ENCODE results near the gene RNF183.
"Not testable (repeated sequence)": the region's sequence is repeated elsewhere in the genome, so short reads cannot be mapped to it uniquely, and the experiment has no call there.

RNF183 gene

DNA sequence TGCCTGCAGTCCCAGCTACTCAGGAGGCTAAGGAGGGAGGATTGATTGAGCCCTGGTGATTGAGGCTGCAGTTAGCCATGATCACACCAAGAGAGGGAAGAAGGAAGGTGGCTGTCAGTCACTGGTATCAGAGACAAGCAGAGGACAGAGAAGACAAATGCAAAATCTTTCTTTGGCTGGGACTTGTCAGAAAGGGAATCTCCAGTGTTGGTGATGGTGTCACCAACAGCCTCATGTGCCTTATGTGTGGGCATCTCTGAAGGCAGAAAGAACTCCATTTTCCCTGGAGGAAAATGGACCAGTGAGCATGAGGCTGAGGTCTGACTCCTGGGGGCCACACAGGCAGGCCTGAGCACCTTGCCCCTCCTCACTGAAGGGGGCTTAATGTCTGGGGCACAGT, 12.1 kb upstream of the RNF183 start:
- no peak for DNase-seq

DNA sequence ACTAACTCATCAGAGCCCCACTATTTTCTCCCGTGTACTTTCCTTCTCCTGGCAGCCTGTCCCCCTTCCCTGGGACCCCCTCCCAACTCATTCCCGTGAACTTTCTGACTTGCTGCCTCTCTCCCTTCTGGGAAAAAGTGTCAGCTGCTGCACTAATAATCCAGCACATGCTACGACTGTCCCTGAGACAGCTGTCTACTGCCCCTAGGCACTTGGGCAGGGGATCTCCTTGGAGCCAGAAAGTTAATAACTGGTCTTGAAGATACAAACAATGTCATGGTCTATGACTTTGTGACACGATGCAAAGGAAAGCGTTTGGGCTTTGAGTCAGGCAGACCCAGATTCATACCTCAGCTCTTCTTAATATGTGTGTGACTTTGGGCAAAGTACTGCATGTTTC, 10.1 kb upstream of the RNF183 start:
- no peak for DNase-seq

DNA sequence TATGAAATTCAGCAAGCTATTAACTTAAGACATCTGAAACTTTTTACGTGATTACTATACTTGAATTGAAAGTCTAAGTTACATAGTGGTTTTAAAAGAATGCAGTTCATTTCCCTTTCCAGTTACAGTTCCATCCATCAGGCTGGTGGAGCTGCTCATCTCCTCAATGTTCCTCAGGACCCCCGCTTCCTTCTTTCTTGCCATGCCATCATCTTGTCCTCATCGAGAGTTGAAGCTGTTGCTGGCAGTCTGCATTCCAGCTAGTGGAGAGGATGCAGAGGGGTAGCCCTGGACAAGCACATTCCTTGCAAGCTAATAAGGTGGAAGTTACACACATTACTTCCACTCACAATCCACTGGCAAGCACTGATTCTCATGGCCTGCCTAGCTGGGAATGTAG, 8.8 kb upstream of the RNF183 start:
- DNase-seq: no peak

GRCh38 chr9:113310538-113310937, 7.4 kb upstream of the RNF183 start:
- no peak for DNase-seq

DNA sequence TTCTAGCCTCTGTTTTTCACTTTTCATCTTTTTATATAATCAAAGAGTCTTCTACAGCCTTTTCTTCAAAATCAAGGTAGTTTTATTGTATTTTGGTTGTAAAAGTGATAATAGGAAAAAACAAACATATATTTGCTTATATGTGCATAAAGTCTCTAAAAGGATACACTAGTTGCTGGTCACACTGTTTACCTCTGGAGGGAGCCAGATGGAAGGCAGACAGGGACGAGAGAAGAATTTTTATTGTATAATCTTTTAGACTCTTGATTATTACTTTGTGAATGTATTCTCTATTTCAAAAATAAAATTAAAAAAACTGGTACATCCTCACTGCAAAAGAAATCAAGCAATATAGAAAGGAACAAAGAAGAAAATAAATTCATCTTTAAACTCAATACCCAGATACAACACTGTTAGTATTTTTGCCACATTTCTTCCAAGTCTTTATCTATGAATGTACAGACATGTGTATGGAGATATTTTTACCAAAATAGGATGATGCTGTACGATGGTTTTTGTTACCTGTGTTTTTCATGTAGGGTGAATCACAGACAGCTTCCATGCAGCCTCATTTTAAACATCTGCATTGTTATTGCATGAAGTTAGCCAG, 6.1 kb upstream of the RNF183 start:
- no peak for DNase-seq

GRCh38 chr9:113307396-113307975, 4.3 kb upstream of the RNF183 start:
- DNase-seq: no peak

DNA sequence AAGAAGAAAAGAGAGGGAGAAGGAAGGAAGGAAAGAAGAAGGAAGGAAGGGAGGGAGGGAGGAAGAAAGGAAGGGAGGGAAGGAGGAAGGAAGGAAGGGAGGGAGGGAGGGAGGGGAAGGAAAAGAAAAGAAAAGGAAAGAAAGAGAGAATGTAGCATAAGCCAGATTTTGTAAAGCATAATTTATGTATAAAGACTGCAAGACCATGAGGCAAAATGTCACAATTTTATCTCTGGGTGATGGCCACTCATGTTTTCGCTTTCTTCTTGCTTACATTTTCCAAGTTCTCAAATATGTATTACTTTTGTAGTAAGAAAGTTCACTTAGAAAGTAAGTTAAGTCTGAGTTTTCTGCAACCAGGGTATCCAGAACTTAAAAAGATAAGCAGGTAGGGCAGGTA, 3.4 kb upstream of the RNF183 start:
- DNase-seq: no peak

- no peak for DNase-seq
Measured at GRCh38 chr9:113301548-113301947, 1.6 kb downstream of the RNF183 start.

- no peak for DNase-seq
Measured at GRCh38 chr9:113299800-113300292, 3.3 kb downstream of the RNF183 start.

DNA sequence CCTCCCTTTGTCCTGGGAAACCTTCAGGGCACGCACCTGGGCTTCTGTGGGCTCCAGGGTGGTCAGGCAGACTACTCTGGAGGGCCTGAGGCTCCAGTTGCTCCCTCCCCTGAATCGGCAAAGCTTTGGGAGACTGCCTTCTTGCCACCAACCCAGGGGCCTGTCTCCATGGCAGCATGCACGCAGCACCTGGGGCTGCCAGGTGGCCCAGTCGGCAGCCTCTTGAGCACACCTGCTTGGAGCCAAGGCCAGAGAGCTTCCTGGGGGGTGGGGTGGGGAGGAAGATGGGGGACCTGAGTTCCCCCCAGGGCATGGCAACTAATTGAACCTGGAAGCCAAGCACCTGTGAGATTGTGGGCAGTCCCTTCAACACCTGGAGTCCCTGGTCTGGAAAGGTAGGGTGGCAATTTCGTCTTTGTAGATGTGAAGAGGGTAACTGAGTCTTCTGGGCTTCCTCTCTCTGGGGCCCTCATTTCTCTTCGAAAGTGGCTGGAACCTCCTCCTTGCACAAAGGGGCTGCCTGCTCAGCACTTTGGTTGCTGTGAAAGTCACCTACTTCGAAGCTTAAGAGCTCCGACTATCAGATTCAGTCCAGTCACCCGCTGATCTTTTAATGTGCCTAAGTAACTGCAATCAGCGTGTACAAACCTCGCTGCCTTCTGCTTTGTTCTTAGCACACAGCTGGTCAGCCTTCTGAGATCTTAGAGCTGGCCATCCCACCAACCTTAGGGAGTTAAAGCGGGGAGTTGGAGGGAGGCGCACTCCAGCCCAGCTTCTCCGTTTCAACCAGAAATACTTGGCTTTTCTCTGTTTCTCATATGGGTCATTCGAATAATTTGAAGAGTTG, 4.0 kb downstream of the RNF183 start:
- no peak for DNase-seq

DNA sequence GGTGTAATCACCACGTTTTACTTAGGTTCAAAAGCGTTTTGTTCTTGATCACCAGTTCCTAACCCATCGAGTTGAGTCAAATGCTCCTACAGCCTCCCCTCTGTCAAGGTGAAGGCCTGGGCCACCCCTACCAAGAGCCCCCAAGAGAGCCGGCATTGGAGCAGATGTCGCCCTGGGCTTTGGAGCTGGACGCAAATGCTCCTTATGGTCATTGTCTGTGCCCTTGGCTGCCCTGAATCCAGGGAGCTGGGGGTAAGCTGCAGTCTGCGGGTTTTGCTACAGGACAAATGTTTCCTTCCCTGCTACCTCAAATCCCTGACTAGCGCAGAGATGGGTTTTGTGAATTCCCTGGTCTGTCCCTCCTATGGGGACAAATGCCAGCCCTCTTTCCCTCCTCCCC, 4.9 kb downstream of the RNF183 start:
- DNase-seq: no peak

GRCh38 chr9:113296796-113297558, 6.2 kb downstream of the RNF183 start:
- no peak for DNase-seq

GRCh38 chr9:113296247-113296646, 6.9 kb downstream of the RNF183 start:
- not testable (repeated sequence) for DNase-seq

DNA sequence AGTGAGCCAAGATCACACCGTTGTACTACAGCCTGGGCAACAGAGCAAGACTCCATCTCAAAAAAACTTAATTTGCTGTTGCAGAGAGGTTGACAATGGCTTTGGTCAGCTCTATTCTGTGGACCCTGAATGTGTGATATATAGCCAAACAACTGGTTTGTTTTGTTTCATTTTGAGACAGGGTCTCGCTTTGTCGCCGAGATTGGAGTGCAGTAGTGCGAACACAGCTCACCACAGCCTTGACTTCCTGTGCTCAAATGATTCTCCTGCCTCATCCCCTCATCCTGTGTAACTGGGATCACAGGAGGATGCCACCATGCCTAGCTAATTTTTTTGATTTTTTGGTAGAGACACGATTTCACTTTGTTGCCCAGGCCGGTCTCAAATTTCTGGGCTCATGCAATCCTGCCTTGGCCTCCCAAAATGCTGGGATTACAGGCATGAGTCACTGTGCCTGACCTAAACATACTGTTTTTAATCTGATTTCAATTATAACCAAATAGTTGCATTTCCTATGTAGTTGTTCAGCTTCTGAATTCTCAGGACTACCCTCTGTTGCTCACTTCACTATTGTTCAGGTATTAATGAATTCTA, 9.8 kb downstream of the RNF183 start:
- DNase-seq: no peak

GRCh38 chr9:113290052-113290607, 13.0 kb downstream of the RNF183 start:
- DNase-seq: no peak

- DNase-seq: no peak
Measured at GRCh38 chr9:113289091-113289490, 14.1 kb downstream of the RNF183 start.

- DNase-seq: no peak
Measured at GRCh38 chr9:113281356-113281755, 21.8 kb downstream of the RNF183 start.

DNA sequence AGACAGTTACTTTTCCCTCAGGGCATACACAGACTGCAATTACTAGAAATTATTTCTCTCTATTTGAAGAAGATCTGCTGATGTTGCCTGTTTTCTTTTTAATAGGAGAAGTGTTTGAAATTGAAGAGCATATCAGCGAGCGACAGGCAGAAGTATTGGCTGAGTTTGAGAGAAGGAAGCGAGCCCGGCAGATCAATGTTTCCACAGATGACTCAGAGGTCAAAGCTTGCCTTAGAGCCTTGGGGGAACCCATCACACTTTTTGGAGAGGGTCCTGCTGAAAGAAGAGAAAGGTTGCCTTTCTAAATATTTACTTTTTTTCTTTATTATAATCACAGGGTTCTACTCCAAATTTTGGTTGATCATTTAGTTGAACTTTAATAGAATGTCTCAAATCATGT, 24.3 kb downstream of the RNF183 start:
- no peak for DNase-seq

GRCh38 chr9:113275157-113276131, 27.7 kb downstream of the RNF183 start, which contains the start of the genes CDC26 and PRPF4:
TSS of gene CDC26 (minus strand) at chr9:113275572. CDS start at chr9:113272507, 3,065 bp downstream.
TSS of gene PRPF4 (plus strand) at chr9:113275658. CDS start at chr9:113275744, 86 bp downstream.
- DNase-seq: peak; percentile 95

DNA sequence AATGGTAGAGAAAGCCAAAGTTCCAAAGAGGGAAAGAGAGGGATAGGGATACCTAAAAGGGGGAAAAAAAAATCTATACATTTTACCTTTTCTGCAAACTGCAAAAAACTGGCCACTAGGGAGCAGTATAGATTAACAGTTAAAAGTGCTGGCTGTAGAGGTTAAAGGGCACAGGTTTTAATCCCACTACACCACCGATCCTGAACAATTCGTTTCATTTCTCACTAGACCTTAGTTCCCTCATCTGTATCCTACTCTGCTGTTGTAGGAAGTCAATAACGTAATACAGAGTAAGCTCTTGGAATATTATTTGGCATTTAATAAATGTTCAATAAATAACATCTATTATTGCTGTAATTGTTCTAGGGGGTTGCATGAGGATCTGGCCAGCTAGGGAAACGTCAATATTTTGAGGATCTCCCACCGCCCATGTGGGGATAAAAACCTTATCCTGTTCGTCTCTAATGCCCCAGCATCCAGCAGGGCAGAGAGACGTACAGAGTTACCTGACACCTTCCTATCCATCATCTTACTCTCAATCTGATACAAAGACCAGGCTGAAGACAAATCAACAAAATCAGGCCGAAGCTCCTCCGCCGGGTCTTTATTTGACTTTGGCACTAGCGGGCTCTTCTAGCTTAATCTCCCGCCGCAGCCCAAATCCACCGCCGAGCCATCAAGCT, 28.6 kb downstream of the RNF183 start:
- peak; percentile 24 for DNase-seq
